ENCODE measurements around the gene TLE4.

The TLE4 gene

DNA sequence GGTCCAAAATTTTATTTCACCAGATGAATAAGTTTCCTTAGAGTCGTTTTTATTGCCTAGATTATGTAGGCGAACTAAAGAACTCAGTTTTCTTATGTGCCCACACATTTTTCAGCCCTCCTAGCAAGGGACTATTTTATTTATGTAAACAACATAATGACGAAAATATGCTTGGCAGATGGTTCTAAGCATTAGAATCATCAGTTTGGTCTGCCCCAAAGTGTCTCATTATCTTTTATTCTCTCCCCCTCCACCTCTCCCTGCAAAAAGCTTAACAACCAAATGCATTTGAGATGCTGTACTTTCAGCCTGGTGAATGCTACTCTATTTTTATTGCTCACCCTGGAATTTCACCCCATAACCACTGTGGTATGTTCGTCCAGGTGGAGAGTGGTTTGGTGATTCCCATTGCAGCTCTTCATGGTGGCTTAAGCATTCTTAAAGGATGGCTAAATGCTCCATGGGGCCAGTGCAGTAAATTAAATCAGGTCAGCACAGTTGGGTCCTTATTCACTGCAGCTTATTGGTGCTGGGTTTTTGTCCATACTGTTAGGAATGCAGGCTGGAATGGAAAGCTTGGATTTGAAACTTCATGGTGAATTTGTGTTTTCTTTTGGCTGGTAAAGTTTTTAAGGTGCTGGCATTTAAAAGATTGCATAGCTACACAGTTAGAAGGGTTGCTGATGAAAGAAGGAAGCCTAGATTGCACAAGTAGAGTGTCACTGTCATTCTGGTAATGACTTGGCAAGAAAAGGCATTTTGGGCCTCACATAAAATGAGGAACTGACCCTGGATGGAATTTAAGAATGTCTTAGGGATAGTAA lies 39.2 kb downstream of the TLE4 start:
- DNase-seq (ENCODE audit: low read depth): peak; percentile 91
- TF ChIP-seq POLR2A (IDR thresholded peaks at IDR 0.05; ENCODE audit: extremely low read depth, insufficient read length) (no peak), MYC (IDR thresholded peaks at IDR 0.05; ENCODE audit: low read depth, low read length) (0 out of 2 replicates have a peak, but pooled peaks have one; percentile 49)
- TF ChIP-seq, protein P1, sequence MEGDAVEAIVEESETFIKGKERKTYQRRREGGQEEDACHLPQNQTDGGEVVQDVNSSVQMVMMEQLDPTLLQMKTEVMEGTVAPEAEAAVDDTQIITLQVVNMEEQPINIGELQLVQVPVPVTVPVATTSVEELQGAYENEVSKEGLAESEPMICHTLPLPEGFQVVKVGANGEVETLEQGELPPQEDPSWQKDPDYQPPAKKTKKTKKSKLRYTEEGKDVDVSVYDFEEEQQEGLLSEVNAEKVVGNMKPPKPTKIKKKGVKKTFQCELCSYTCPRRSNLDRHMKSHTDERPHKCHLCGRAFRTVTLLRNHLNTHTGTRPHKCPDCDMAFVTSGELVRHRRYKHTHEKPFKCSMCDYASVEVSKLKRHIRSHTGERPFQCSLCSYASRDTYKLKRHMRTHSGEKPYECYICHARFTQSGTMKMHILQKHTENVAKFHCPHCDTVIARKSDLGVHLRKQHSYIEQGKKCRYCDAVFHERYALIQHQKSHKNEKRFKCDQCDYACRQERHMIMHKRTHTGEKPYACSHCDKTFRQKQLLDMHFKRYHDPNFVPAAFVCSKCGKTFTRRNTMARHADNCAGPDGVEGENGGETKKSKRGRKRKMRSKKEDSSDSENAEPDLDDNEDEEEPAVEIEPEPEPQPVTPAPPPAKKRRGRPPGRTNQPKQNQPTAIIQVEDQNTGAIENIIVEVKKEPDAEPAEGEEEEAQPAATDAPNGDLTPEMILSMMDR (IDR thresholded peaks at IDR 0.05; ENCODE audit: low read depth, low read length): no peak
- TF ChIP-seq, protein P2, sequence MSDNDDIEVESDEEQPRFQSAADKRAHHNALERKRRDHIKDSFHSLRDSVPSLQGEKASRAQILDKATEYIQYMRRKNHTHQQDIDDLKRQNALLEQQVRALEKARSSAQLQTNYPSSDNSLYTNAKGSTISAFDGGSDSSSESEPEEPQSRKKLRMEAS (IDR thresholded peaks at IDR 0.05; ENCODE audit: low read depth, low read length): peak; percentile 48; the same call in 1 of the 2 replicates
- peak overlapping the region; percentile 36 for H3K4me3 ChIP-seq (ENCODE audit: low read depth, low read length)

DNA sequence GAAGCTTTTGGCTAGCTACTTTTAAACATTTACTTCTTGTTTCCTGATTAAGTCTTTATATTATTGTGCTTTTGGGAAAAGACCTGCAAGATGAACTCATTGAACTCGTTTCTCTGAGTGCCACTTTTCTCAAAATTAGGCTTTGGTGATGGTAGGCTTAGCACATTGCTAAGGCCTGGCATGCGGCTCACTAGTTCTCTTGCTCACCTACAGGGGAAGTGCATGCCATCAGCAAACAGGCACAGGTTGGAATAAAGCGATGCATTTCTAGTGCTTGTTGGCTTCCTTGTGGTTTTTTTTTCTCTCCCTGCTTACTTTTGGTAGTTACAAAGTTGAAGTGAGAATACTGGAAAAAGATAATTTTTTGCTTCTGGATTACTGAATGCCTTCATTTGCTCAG lies 41.4 kb downstream of the TLE4 start:
- DNase-seq (ENCODE audit: low read depth): peak; percentile 16
- no peak overlapping the region for H3K4me3 ChIP-seq (ENCODE audit: low read depth, low read length)
- TF ChIP-seq, protein P1 (IDR thresholded peaks at IDR 0.05; ENCODE audit: low read depth, low read length): no peak
- no peak for TF ChIP-seq POLR2A (IDR thresholded peaks at IDR 0.05; ENCODE audit: extremely low read depth, insufficient read length)
- TF ChIP-seq, protein P2 (IDR thresholded peaks at IDR 0.05; ENCODE audit: low read depth, low read length): no peak
- no peak for TF ChIP-seq MYC (IDR thresholded peaks at IDR 0.05; ENCODE audit: low read depth, low read length)

DNA sequence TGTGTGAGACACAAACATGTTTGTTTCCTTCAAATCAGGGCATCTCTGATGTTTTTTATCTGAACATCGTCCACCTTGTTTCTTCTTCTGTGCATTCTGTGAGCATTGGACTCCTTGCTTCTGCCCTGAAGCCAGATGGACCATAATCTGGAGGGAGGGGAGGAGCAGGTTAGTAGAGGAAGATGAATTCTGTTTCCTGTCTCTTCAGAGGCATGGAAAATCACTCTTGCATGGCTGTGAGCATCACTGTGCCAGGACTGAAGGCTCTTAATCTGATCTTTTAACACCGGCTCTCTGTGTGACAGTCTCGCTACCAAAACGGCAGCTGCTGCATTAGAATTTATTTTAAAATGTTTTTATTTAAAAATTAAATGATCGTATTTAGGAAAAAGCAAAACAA lies 43.3 kb downstream of the TLE4 start:
- no peak for DNase-seq (ENCODE audit: low read depth)
- H3K4me3 ChIP-seq (ENCODE audit: low read depth, low read length): no peak overlapping the region
- TF ChIP-seq, protein P1 (IDR thresholded peaks at IDR 0.05; ENCODE audit: low read depth, low read length): no peak
- TF ChIP-seq POLR2A (IDR thresholded peaks at IDR 0.05; ENCODE audit: extremely low read depth, insufficient read length) (no peak), MYC (IDR thresholded peaks at IDR 0.05; ENCODE audit: low read depth, low read length) (no peak)
- TF ChIP-seq, protein P2 (IDR thresholded peaks at IDR 0.05; ENCODE audit: low read depth, low read length): no peak

DNA sequence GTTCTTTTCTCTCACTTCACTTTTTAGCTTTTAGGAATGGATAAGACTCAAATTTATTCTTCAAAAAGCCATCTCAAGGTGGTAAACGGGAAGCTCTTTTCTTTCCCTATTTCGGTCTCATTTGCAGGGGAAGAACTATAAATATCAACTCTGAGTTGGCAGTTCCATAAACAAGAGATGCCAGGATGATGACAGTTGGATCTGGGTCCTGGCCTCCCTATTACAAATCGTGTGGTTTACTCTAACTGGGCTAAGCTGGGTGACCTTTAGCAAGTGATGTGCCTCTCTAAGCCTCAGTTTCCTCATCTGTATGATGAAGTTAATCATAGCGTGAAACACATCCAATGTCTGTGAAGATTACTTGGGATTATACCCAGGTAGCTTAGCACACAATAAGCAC lies 44.2 kb downstream of the TLE4 start:
- no peak for DNase-seq (ENCODE audit: low read depth)
- TF ChIP-seq, protein P2 (IDR thresholded peaks at IDR 0.05; ENCODE audit: low read depth, low read length): no peak
- no peak for TF ChIP-seq POLR2A (IDR thresholded peaks at IDR 0.05; ENCODE audit: extremely low read depth, insufficient read length)
- TF ChIP-seq, protein P1 (IDR thresholded peaks at IDR 0.05; ENCODE audit: low read depth, low read length): no peak
- TF ChIP-seq MYC (IDR thresholded peaks at IDR 0.05; ENCODE audit: low read depth, low read length): no peak
- no peak overlapping the region for H3K4me3 ChIP-seq (ENCODE audit: low read depth, low read length)

DNA sequence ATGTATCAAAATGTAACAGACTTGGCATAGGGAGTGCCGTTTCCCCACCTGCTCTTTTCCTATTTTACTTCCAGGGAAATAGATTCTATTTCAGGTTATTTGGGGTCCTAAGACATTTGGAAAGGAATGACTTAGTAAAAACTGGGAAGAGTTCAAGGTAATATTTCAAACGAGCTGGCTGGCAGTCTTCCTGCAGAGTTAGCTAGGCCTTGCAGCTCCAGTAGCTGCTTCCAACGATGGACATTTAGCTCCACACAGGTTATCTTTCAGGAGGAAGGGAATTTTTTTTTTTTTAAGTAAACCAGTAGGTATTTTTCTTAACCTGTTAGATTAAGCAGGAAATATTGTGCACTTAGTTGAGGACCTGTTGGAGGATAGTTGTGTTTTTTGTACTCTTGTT lies 45.2 kb downstream of the TLE4 start:
- no peak for DNase-seq (ENCODE audit: low read depth)
- no peak overlapping the region for H3K4me3 ChIP-seq (ENCODE audit: low read depth, low read length)
- TF ChIP-seq MYC (IDR thresholded peaks at IDR 0.05; ENCODE audit: low read depth, low read length) (no peak), POLR2A (IDR thresholded peaks at IDR 0.05; ENCODE audit: extremely low read depth, insufficient read length) (no peak)
- TF ChIP-seq, protein P1 (IDR thresholded peaks at IDR 0.05; ENCODE audit: low read depth, low read length): no peak
- TF ChIP-seq, protein P2 (IDR thresholded peaks at IDR 0.05; ENCODE audit: low read depth, low read length): no peak
